Mesothelial cell of epicardium (in vitro differentiated cells): Measurements from ENCODE around the gene TMEM178B. TPM values are rescaled to one million over a fixed set of nuclear protein-coding genes. Genes with fewer than 3 reads are reported as not detected.

Source experiments
- DNase-seq, 2 experiments: peaks; one replicate each; pipeline ENCODE4 v3.0.0; 2021; ENCODE audit warnings: low spot score in 2 of 2; ENCODE audit not compliant: unreplicated experiment in 2 of 2
- H3K27ac Mint-ChIP-seq: 2 replicates; pipeline ENCODE4 v1.8.0; 2021; ENCODE audit warnings: mixed read lengths
- H3K27me3 Mint-ChIP-seq: 2 replicates; pipeline ENCODE4 v1.8.0; 2021; ENCODE audit warnings: low read depth, mixed read lengths
- H3K36me3 Mint-ChIP-seq: 2 replicates; pipeline ENCODE4 v1.8.0; 2021; ENCODE audit warnings: mixed read lengths
- H3K4me1 Mint-ChIP-seq: 2 replicates; pipeline ENCODE4 v1.8.0; 2021; ENCODE audit warnings: mixed read lengths
- H3K4me3 Mint-ChIP-seq: 2 replicates; pipeline ENCODE4 v1.8.0; 2021; ENCODE audit warnings: mild to moderate bottlenecking, moderate library complexity, mixed read lengths
- H3K9me3 Mint-ChIP-seq: 2 replicates; pipeline ENCODE4 v1.8.0; 2021; ENCODE audit warnings: mixed read lengths
- CTCF ChIP-seq: fragments of 200-600 bp; sonication (generic); IDR thresholded peaks from one replicate; pipeline ENCODE4 v1.5.0; 2021; ENCODE audit warnings: antibody characterized with exemption; ENCODE audit not compliant: unreplicated experiment
- total RNA-seq: library from RNA; stranded (reverse); gene quantifications from 3 replicates; pipeline ENCODE4 v1.2.1, GENCODE V29; 2021

Gene TMEM178B
- total RNA-seq, 1 donor from 2014 or later, result 0.16 TPM

GRCh38 chr7:141257597-141257996 lies 183.7 kb downstream of the TMEM178B start:
- peaks cover 5% of the 10 kb centered on the region for H3K27me3 Mint-ChIP-seq

GRCh38 chr7:141258559-141258958 lies 184.7 kb downstream of the TMEM178B start:
- Mint-ChIP-seq H3K27me3 (peaks cover 5% of the 10 kb centered on the region), H3K9me3 (peaks cover 26% of the 10 kb centered on the region), H3K4me1 (no peaks in the 10 kb centered on the region), H3K4me3 (no peak overlapping the region), H3K36me3 (no peaks in the 10 kb centered on the region), H3K27ac (no peak overlapping the region)
- no peak for TF ChIP-seq CTCF
- no peak for DNase-seq

More at GRCh38 chr7:141257597-141257996, 183.7 kb downstream of the TMEM178B start:
- H3K4me1 Mint-ChIP-seq, result no peaks in the 10 kb centered on the region
- no peak overlapping the region for H3K27ac Mint-ChIP-seq
- DNase-seq, result no peak
- TF ChIP-seq CTCF, result no peak
- peaks cover 26% of the 10 kb centered on the region for H3K9me3 Mint-ChIP-seq
- H3K36me3 Mint-ChIP-seq, result no peaks in the 10 kb centered on the region
- H3K4me3 Mint-ChIP-seq, result no peak overlapping the region

- no peak for DNase-seq
- H3K4me3 Mint-ChIP-seq, result no peak overlapping the region
- H3K36me3 Mint-ChIP-seq, result no peaks in the 10 kb centered on the region
- H3K9me3 Mint-ChIP-seq, result peaks cover 18% of the 10 kb centered on the region
- no peak overlapping the region for H3K27ac Mint-ChIP-seq
- TF ChIP-seq CTCF, result no peak
- H3K27me3 Mint-ChIP-seq, result peaks cover 12% of the 10 kb centered on the region
- no peaks in the 10 kb centered on the region for H3K4me1 Mint-ChIP-seq
These were observed 188.5 kb downstream of the TMEM178B start for GRCh38 chr7:141262101-141263090.

GRCh38 chr7:141263508-141263907 lies 189.6 kb downstream of the TMEM178B start:
- no peak for DNase-seq
- TF ChIP-seq CTCF, result no peak
- H3K27me3 Mint-ChIP-seq, result peaks cover 13% of the 10 kb centered on the region
- H3K9me3 Mint-ChIP-seq, result peaks cover 14% of the 10 kb centered on the region
- H3K27ac Mint-ChIP-seq, result no peak overlapping the region
- no peaks in the 10 kb centered on the region for H3K36me3 Mint-ChIP-seq
- H3K4me1 Mint-ChIP-seq, result no peaks in the 10 kb centered on the region
- no peak overlapping the region for H3K4me3 Mint-ChIP-seq

- H3K4me1 Mint-ChIP-seq, result no peaks in the 10 kb centered on the region
- no peak for TF ChIP-seq CTCF
- peaks cover 9% of the 10 kb centered on the region for H3K9me3 Mint-ChIP-seq
- peaks cover 13% of the 10 kb centered on the region for H3K27me3 Mint-ChIP-seq
- no peak overlapping the region for H3K4me3 Mint-ChIP-seq
- no peaks in the 10 kb centered on the region for H3K36me3 Mint-ChIP-seq
- no peak overlapping the region for H3K27ac Mint-ChIP-seq
- DNase-seq, result no peak
These were observed 190.1 kb downstream of the TMEM178B start for GRCh38 chr7:141263983-141264382.
